ENCODE data around the gene SAP30BP. TPM values are rescaled to one million over a fixed set of nuclear protein-coding genes. Genes with fewer than 3 reads are reported as not detected.

SAP30BP gene
- total RNA-seq, 1 experiment from 2014 or later, result 89.7 TPM

GRCh38 chr17:75623386-75623785, 43.8 kb upstream of the SAP30BP start:
- Histone ChIP-seq H3K4ac (ENCODE audit: low read depth, low read length) (no peak overlapping the region), H3K18ac (ENCODE audit: insufficient read length, low read depth, low read length) (no peak overlapping the region), H2BK12ac (ENCODE audit: insufficient read length, low read depth, low read length) (no peak overlapping the region), H2BK15ac (ENCODE audit: low read depth, low read length) (no peak overlapping the region), H3K79me2 (ENCODE audit: insufficient read depth, low read length) (no peaks in the 10 kb centered on the region), H2AFZ (ENCODE audit: low read length) (no peak overlapping the region), H3K14ac (ENCODE audit: insufficient read depth, low read length) (no peak overlapping the region), H4K91ac (ENCODE audit: insufficient read length, low read depth, low read length) (no peak overlapping the region), H3K27me3 (ENCODE audit: insufficient read depth, low read length) (no peaks in the 10 kb centered on the region; the same call in 1 of the 2 replicates), H4K20me1 (ENCODE audit: control insufficient read depth, insufficient read depth, insufficient read length) (no peaks in the 10 kb centered on the region), H4K8ac (replicated peaks; ENCODE audit: insufficient read length, low read depth, low read length) (no peak overlapping the region), H3K4me1 (ENCODE audit: insufficient read depth, low read length) (no peaks in the 10 kb centered on the region), H3K56ac (ENCODE audit: insufficient read length, low read depth, low read length) (no peak overlapping the region), H2BK120ac (ENCODE audit: low read depth, low read length, poor library complexity, severe bottlenecking) (no peak overlapping the region), H3K9ac (ENCODE audit: extremely low read depth, insufficient read length, low read length) (no peak overlapping the region), H3K4me2 (ENCODE audit: insufficient read depth, insufficient read length, low read length) (no peak overlapping the region), H3K27ac (ENCODE audit: insufficient read length, low read depth, low read length) (no peak overlapping the region), H2BK5ac (ENCODE audit: insufficient read length, low read length) (no peak overlapping the region), H3K9me3 (ENCODE audit: control insufficient read depth, low read depth, low read length) (no peaks in the 10 kb centered on the region), H2AK5ac (ENCODE audit: insufficient read length, low read length) (no peak overlapping the region), H4K5ac (ENCODE audit: insufficient read length, low read depth, low read length) (no peak overlapping the region), H3T11ph (ENCODE audit: low read length) (no peak overlapping the region), H3K79me1 (ENCODE audit: insufficient read depth, low read depth, low read length, poor library complexity, severe bottlenecking) (no peaks in the 10 kb centered on the region), H2BK20ac (ENCODE audit: low read depth, low read length, poor library complexity, severe bottlenecking) (no peak overlapping the region), H3K23ac (ENCODE audit: insufficient read length, low read depth, low read length) (no peak overlapping the region), H3K23me2 (ENCODE audit: insufficient read length, low read depth, low read length, poor library complexity, severe bottlenecking) (no peaks in the 10 kb centered on the region)
- H3K4me1 Mint-ChIP-seq, result peaks cover 0 to 5% of the 10 kb centered on the region in 2 experiments; a peak in 1 of 4 replicates
- H3K36me3 Mint-ChIP-seq (ENCODE audit: insufficient read depth in 1 of 3, low read depth in 3 of 3), result peaks cover 0 to 8% (median 2%) of the 10 kb centered on the region in 3 experiments; a peak in 2 of 7 replicates
- DNase-seq, result no peak
- no peaks in the 10 kb centered on the region for H3K9me3 Mint-ChIP-seq
- H3K27me3 Mint-ChIP-seq (ENCODE audit: low read depth), result peaks cover 8% of the 10 kb centered on the region
- no peak for TF ChIP-seq CTCF (conservative IDR thresholded peaks at IDR 0.05)
- WGBS (ENCODE audit: extremely low coverage, insufficient read length, low lambda C conversion rate), result no CpG with 5 or more reads among the region's 9 CpGs
- H3K27ac Mint-ChIP-seq, result no peak overlapping the region
- no peak overlapping the region for H3K4me3 Mint-ChIP-seq

Measured in H9 (cell line).